Sigmoid colon (tissue), 4 donors: Measurements from ENCODE around the gene NUP155.

Experiments used
- CTCF ChIP-seq, 4 experiments: fragments of 450-650 bp in 3 of 4; fragments of 200-600 bp in 1 of 4; IDR thresholded peaks; one replicate each; pipeline ENCODE4 v1.5.1; 2016 to 2019; ENCODE audit warnings: antibody characterized with exemption in 4 of 4, mild to moderate bottlenecking in 3 of 4, moderate library complexity in 2 of 4
- EP300 ChIP-seq, 4 donors: sonication (generic); formaldehyde crosslinking; IDR thresholded peaks; one replicate each; pipeline ENCODE4 v1.6.1; 2017; ENCODE audit warnings: antibody characterized with exemption in 4 of 4
- POLR2A ChIP-seq, 2 donors: fragments of 450-650 bp; IDR thresholded peaks; one replicate each; pipeline ENCODE4 v1.6.1; 2016; ENCODE audit warnings: antibody characterized with exemption in 2 of 2, mild to moderate bottlenecking in 2 of 2, moderate library complexity in 2 of 2
- POLR2AphosphoS5 ChIP-seq, 4 donors: sonication (generic); formaldehyde crosslinking; IDR thresholded peaks; one replicate each; pipeline ENCODE4 v1.6.1; 2017; ENCODE audit warnings: antibody characterized with exemption in 4 of 4

- TF ChIP-seq CTCF (IDR thresholded peaks at IDR 0.05) (no peak), POLR2A (IDR thresholded peaks at IDR 0.05) (no peak), EP300 (IDR thresholded peaks at IDR 0.05) (no peak), POLR2AphosphoS5 (IDR thresholded peaks at IDR 0.05) (no peak)
Measured at GRCh38 chr5:37326536-37326935, 44.4 kb downstream of the NUP155 start.
